ENCODE data around the gene CLEC2L. TPM values are rescaled to one million over a fixed set of nuclear protein-coding genes. Genes with fewer than 3 reads are reported as not detected.

Gene CLEC2L
- total RNA-seq, 1 donor from 2014 or later = 0.38 TPM

- Mint-ChIP-seq H3K27ac (no peak overlapping the region), H3K27me3 (ENCODE audit: low read depth) (no peaks in the 10 kb centered on the region), H3K36me3 (peaks cover 39% of the 10 kb centered on the region), H3K9me3 (no peaks in the 10 kb centered on the region), H3K4me3 (no peak overlapping the region), H3K4me1 (no peaks in the 10 kb centered on the region)
- peak in 1 of 2 experiments; percentile 6 for DNase-seq (ENCODE audit: low spot score in 2 of 2, unreplicated experiment in 2 of 2)
- TF ChIP-seq, protein P1, sequence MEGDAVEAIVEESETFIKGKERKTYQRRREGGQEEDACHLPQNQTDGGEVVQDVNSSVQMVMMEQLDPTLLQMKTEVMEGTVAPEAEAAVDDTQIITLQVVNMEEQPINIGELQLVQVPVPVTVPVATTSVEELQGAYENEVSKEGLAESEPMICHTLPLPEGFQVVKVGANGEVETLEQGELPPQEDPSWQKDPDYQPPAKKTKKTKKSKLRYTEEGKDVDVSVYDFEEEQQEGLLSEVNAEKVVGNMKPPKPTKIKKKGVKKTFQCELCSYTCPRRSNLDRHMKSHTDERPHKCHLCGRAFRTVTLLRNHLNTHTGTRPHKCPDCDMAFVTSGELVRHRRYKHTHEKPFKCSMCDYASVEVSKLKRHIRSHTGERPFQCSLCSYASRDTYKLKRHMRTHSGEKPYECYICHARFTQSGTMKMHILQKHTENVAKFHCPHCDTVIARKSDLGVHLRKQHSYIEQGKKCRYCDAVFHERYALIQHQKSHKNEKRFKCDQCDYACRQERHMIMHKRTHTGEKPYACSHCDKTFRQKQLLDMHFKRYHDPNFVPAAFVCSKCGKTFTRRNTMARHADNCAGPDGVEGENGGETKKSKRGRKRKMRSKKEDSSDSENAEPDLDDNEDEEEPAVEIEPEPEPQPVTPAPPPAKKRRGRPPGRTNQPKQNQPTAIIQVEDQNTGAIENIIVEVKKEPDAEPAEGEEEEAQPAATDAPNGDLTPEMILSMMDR (IDR thresholded peaks at IDR 0.05; ENCODE audit: unreplicated experiment) = no peak
Measured at GRCh38 chr7:139573871-139574270, 50.4 kb downstream of the CLEC2L start.

DNA sequence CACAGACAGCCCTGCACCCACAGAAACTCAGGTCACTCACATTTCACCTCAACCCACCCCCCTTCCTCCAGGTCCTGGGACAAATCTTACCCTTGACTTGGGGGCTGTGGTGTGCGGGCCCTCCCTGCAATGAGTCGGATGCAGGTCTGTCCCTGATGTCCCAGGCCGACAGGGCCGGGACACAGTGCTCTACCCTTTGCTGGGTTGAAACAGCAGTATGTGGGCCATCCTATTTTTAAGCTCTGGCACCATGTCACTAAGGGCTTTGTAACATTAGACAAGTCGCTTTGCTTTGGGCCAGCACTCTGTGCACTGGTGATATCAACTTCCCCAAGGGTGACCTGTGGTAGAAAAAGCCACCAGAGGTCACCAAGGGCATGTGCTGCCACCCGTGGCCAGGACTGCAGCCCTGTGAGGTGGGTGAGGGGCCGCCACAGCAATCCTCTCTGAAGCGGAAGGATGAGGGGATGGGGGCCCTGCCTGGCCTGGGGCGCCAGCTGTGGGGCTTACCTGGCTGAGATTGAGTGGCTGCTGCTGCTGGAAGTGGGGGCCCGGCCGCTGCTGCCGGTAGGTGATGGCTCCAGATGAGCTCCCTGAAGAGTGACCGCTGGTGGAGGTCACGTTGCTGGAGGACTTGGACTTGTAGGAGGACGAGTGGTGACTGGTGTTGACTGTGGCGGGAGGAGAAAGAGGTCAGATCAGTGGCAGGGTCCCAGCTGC, 51.3 kb downstream of the CLEC2L start:
- H3K27ac Mint-ChIP-seq = no peak overlapping the region
- TF ChIP-seq, protein P1 (IDR thresholded peaks at IDR 0.05; ENCODE audit: unreplicated experiment) = no peak
- peaks cover 47% of the 10 kb centered on the region for H3K36me3 Mint-ChIP-seq
- no peaks in the 10 kb centered on the region for H3K4me1 Mint-ChIP-seq
- H3K4me3 Mint-ChIP-seq = no peak overlapping the region
- H3K9me3 Mint-ChIP-seq = no peaks in the 10 kb centered on the region
- H3K27me3 Mint-ChIP-seq (ENCODE audit: low read depth) = no peaks in the 10 kb centered on the region
- DNase-seq (ENCODE audit: low spot score in 2 of 2, unreplicated experiment in 2 of 2) = peak in 1 of 2 experiments; percentile 32

- Mint-ChIP-seq H3K27me3 (ENCODE audit: low read depth) (no peaks in the 10 kb centered on the region), H3K36me3 (peaks cover 52% of the 10 kb centered on the region), H3K27ac (no peak overlapping the region), H3K4me1 (no peaks in the 10 kb centered on the region), H3K4me3 (no peak overlapping the region), H3K9me3 (no peaks in the 10 kb centered on the region)
- TF ChIP-seq, protein P1 (IDR thresholded peaks at IDR 0.05; ENCODE audit: unreplicated experiment) = no peak
- no peak for DNase-seq (ENCODE audit: low spot score in 2 of 2, unreplicated experiment in 2 of 2)
Measured at GRCh38 chr7:139575338-139575680, 51.8 kb downstream of the CLEC2L start.

GRCh38 chr7:139576179-139576973, 52.9 kb downstream of the CLEC2L start:
- TF ChIP-seq, protein P1 (IDR thresholded peaks at IDR 0.05; ENCODE audit: unreplicated experiment) = no peak
- peak in 1 of 2 experiments; percentile 26 for DNase-seq (ENCODE audit: low spot score in 2 of 2, unreplicated experiment in 2 of 2)
- H3K27me3 Mint-ChIP-seq (ENCODE audit: low read depth) = no peaks in the 10 kb centered on the region
- H3K27ac Mint-ChIP-seq = no peak overlapping the region
- no peaks in the 10 kb centered on the region for H3K9me3 Mint-ChIP-seq
- no peaks in the 10 kb centered on the region for H3K4me1 Mint-ChIP-seq
- H3K36me3 Mint-ChIP-seq = peaks cover 49% of the 10 kb centered on the region
- H3K4me3 Mint-ChIP-seq = no peak overlapping the region

DNA sequence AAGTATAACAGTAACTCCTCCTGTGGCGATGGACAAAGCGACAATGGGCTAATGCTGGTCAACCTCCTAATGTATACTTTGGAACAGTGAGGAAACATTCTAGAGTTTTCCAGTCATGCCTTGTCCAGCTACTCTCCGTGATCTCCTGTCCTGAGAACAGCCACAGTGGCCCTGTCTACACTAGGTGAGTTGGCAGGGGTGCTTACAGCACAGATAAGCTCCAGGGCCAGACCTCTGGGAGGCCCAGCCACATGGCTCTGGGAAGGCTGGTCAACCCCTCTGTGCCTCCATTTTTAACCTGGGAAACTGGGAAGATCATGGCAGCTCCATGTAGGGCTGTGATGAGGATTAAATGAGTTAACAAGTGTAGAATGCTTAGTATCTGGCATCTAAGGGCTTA, 57.0 kb downstream of the CLEC2L start:
- Mint-ChIP-seq H3K9me3 (no peaks in the 10 kb centered on the region), H3K4me3 (no peak overlapping the region), H3K4me1 (no peaks in the 10 kb centered on the region), H3K36me3 (peaks cover 47% of the 10 kb centered on the region), H3K27me3 (ENCODE audit: low read depth) (no peaks in the 10 kb centered on the region), H3K27ac (no peak overlapping the region)
- DNase-seq (ENCODE audit: low spot score in 2 of 2, unreplicated experiment in 2 of 2) = peak in 1 of 2 experiments; percentile 26
- TF ChIP-seq, protein P1 (IDR thresholded peaks at IDR 0.05; ENCODE audit: unreplicated experiment) = no peak

All from mesothelial cell of epicardium (in vitro differentiated cells).